ENCODE data around the gene CTSV.
"Not testable (repeated sequence)": the region's sequence is repeated elsewhere in the genome, so short reads cannot be mapped to it uniquely, and the experiment has no call there.

GRCh38 chr9:97000139-97000787 is 38.7 kb downstream of the CTSV start:
- TF ChIP-seq, protein P1, sequence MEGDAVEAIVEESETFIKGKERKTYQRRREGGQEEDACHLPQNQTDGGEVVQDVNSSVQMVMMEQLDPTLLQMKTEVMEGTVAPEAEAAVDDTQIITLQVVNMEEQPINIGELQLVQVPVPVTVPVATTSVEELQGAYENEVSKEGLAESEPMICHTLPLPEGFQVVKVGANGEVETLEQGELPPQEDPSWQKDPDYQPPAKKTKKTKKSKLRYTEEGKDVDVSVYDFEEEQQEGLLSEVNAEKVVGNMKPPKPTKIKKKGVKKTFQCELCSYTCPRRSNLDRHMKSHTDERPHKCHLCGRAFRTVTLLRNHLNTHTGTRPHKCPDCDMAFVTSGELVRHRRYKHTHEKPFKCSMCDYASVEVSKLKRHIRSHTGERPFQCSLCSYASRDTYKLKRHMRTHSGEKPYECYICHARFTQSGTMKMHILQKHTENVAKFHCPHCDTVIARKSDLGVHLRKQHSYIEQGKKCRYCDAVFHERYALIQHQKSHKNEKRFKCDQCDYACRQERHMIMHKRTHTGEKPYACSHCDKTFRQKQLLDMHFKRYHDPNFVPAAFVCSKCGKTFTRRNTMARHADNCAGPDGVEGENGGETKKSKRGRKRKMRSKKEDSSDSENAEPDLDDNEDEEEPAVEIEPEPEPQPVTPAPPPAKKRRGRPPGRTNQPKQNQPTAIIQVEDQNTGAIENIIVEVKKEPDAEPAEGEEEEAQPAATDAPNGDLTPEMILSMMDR (IDR thresholded peaks at IDR 0.05 in 4 of 5, conservative IDR thresholded peaks at IDR 0.05 in 1 of 5): not testable (repeated sequence)
- TF ChIP-seq POLR2A (IDR thresholded peaks at IDR 0.05): not testable (repeated sequence)
